NCI-H510A (cell line): Measurements from ENCODE around the gene MAD1L1.
"Not testable (repeated sequence)": the region's sequence is repeated elsewhere in the genome, so short reads cannot be mapped to it uniquely, and the experiment has no call there.

Experiments
- DNase-seq: peaks from one replicate; lab custom pipeline; 2025; lab: John Stamatoyannopoulos, UW

MAD1L1 gene

DNA sequence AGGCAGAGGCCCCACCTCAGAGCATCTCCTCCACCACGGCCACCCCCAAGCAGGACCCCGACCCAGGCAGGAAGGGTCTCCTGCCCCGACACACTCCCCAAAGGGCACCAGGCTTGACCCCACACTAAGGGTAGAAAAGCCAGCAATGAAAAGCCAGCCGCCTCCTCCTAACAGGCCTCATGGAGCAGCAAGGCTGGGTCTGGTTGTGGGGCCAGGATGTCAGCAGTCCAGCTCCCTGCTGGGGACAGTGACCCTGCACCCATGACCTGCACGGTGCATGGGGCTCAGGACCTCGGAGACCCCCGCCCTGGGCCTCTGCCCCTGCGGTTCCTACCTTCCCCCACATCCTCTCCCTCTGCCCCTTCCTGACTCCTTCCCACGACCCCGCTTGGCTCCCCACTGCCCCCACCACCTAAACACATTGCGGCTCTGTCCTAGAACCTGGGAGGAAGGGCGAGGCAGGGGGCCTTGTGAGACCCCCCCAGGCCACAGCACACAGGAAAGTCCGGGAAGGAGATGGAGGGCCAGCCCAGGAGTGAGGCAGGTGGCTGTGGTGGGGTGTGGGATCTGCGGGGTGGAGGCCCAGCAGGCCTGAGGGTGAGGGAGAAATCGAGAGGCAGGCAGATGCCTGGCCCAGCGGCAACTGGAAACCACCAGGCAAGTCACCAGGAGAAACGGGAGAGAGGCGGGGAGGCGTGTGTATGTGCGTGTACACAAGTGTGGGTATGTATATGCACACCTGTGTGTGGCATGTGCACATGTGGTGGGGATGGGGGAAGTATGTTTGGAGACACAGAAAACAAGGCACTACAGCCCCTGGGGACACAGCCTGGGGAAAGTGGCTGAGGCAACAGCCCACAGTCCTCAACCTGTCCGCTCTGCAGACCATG lies 229.9 kb downstream of the MAD1L1 start:
- no peak for DNase-seq

DNA sequence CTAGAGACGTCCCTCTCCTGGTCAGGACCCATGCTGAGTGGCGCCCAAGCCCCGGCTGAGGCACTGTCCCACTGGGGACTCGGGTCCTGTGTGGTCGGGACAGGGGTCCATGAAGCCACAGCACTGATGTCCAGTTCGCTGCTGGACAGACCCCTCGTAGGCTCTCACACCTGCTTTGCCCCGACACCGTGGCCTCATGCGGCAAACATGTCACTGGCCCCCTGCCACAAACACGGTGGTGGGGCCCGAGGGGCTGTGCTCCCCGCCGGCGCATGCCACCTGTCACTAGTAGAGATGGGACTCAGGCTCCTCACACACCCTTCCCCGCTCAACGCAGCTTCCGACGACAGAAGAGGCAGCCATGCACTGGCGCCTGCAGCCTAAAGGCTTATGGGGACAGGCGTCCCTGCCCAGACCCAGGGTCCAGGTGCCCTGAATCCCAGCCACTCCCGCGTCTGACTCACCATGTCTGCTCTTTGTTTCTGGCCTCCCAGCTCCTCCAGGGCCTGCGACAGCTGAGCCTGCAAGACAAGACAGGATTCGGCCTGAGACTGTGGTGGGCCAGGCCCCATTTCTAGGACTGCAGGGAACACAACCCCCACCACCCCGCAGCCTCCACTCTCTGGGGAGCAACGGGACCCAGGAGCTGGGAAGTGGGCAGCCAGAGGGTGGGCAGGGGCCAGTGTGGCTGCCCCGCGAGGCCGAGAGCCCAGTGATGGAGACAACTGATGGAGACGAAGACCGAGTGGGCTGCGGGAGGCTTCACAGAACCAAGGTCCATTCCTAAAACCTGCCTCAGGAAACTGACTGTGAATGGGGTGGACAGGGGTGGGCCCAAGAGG lies 230.9 kb downstream of the MAD1L1 start:
- DNase-seq = no peak

DNA sequence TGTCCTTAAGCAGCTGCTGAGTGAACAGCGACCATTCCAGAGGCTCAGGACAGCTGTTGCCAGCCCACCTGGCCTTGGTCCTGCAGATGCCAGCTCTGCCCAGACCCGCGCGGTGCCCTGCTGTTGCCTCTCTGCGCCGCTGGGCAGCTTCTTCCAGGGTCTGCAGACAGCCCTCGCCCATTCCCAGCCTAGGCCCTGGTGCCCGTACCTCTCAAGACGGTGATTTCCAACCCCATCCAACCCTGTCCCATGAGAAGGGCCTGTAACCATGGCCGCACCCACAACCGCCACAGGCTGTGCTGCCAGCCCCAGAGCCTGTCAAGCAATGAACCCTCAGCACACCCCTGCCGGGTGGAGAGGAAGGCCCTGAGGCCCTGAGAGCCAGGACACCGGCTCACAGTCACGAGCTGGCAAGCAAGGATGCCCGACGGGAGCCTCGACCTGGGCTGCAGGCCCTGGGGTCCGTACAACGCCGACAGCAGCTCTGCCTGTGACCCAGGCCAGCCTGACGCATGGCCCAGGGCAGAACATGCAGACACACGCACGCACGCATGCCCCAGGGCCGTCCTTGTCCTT lies 231.9 kb downstream of the MAD1L1 start:
- DNase-seq = no peak

DNA sequence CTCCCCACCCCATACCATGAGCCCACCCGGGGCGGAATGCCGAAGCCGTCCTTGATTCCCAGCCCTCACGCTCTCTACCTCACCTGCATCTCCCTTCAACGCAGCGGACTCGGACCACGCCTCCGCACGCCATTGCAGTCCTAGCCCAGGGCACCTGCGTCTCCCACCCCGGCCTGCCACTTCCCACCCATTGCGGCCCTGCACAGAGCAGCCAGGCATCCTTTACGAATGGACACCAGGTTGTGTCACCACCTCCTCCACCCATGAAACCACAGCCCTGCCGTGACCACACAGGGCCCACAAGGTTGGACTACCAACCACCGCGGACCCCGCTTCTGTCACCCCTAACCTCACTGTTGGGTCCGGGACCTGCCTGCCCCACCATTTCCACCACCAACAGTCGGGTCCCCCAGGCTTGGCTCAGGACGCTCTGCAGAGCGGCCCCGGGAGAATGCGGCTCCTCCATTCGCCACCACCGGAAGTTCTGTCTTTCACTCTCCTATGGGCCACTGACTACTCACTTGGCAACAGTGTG lies 232.5 kb downstream of the MAD1L1 start:
- DNase-seq = no peak

DNA sequence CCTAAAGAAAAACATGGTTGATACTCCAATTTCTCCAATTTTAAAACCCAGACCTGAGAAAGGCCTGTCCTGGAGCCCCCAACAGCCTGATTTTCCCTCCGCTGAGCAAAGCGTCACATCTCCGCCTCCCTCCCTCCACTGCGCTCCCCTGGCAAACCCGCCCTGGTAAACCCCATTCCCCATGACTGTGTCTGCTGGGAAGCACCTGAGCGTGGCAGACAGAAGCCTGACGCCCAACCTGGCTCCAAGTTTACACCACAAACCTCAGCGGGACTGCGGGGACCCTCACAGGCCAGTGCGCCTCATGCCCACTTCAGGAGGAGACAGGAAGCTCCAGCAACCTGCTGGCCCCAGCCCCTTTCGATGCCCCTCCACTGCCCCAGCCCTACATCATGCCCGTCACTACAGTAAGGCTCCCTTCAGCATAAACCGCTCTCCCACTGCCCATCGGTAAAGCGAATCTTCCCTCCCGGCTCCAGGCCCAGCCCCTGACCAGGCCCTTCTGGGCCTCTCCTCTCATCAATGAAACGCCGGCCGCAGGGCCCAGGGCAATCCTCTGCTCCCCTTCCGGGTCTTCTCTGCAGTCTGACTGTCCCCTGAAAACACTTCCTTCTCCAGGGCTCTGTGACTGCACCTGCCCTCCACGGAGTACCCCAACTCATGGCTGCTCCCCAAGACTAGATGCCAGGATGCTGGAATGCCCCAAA lies 233.3 kb downstream of the MAD1L1 start:
- DNase-seq = no peak

DNA sequence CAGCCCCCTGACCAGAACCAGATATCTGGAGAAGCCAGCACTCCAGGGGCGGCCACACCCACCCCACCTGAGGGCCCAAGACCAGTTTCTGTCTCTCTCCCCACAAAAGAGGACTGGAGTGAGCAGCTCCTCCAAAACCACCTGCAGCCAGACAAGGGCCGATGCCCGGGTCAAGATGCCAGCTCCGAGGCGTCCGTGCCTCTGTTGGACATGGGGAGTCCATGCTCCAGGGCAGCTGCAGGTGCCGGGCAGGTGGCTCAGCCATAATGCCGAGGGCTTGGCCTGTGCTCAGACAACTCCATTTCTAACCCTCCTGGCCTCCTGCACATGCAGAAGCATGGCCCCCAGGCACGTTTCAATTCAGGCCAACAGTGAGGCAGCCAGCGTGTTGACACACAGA lies 234.6 kb downstream of the MAD1L1 start:
- DNase-seq = no peak

DNA sequence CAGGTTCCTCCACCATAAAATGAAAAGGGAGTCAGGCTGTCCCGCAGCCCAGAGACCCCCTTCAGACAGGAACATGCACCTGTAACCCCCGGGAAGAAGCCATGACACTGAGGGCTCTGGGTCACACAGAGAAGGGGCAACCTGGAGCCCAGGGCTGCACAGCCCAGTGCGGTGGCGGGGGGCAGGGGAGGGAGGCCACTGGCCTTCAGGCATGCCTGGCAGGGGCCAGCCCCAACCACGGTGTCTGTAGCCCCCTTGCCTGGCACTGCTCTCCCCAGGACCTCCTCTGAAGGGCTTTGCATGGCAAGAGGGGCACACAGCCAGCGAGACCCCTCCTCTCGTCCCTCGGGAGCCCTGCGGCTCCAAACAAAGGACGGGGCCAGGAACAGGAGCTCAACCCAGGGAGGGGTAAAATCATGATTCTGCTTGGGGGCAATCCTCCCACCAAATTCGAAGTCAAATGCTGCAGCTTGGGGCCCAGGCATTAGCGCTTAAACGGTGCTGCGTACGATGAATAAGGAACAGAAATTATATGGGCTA lies 235.1 kb downstream of the MAD1L1 start:
- DNase-seq = no peak

DNA sequence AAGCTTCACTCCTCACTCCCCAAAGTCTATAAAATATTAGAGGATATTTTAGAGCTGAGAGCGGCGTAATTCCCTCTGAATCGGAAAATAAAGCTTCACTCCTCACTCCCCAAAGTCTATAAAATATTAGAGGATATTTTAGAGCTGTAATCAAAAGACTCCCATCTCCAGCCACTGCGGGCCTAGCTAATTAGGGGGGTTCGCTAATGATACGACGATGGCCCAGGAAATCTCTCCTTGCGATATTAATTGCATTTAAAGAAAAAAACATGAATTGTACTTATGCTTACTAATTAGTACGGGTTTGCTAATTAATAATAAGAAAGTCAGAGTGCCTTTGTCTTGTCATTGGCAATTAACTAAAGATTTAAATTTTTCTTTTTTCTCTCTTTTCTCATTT lies 235.9 kb downstream of the MAD1L1 start:
- no peak for DNase-seq

DNA sequence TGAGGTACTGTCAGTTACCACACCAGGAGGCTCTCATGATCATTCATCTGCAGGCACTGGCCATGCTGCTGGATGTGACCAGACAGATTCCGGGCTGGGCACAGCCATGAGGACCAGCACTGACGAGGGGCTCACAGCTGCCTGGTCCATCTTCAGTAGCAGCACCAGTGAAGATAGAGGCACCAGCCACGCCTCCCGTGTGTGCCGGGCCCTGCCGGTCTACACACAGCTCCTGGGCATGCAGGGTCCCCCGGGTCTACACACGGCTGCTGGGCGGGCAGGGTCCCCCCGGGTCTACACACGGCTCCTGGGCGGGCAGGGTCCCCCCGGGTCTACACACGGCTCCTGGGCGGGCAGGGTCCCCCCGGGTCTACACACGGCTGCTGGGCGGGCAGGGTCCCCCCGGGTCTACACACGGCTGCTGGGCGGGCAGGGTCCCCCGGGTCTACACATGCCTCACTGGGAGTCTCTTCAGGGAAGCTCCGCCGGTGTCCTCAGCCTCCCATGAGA lies 236.8 kb downstream of the MAD1L1 start:
- DNase-seq = not testable (repeated sequence)

DNA sequence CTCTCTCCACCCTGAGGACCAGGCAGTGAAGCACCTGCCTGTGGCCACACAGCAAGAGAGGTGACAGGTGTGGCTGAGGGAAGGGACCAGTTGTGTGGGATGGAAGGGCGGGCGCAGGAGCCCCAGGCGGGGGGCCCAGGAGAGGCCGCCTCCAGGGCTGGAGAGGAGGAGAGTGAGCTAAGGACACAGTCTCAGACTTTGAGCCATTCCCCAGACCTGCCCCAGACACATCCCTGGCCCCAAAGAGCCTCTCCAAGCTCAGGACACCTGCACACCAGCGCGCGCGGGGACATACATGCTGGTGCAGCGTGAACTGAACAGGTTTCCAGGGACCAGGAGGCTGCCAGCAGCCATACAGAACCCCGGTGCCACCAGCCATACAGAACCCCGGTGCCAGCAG lies 237.3 kb downstream of the MAD1L1 start:
- DNase-seq = peak; percentile 87

DNA sequence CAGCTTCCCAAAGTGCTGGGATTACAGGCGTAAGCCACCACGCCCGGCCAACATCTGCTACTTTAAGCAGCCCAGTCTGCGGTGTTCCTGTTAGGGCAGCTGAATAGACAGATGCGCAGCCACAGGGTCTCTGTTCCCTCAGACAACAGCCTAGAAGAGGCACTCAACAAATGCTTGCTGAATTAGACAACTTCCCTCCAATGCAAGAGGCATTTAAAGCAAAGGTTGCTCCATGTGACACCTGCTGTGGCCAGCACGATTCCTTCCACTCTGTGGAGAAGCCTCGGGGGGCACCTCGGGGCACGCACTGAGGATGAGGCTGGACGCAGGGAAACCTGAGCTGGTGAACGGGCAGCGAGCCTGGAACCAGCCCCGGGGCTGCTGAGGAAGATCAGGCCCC lies 237.8 kb downstream of the MAD1L1 start:
- peak; percentile 94 for DNase-seq

DNA sequence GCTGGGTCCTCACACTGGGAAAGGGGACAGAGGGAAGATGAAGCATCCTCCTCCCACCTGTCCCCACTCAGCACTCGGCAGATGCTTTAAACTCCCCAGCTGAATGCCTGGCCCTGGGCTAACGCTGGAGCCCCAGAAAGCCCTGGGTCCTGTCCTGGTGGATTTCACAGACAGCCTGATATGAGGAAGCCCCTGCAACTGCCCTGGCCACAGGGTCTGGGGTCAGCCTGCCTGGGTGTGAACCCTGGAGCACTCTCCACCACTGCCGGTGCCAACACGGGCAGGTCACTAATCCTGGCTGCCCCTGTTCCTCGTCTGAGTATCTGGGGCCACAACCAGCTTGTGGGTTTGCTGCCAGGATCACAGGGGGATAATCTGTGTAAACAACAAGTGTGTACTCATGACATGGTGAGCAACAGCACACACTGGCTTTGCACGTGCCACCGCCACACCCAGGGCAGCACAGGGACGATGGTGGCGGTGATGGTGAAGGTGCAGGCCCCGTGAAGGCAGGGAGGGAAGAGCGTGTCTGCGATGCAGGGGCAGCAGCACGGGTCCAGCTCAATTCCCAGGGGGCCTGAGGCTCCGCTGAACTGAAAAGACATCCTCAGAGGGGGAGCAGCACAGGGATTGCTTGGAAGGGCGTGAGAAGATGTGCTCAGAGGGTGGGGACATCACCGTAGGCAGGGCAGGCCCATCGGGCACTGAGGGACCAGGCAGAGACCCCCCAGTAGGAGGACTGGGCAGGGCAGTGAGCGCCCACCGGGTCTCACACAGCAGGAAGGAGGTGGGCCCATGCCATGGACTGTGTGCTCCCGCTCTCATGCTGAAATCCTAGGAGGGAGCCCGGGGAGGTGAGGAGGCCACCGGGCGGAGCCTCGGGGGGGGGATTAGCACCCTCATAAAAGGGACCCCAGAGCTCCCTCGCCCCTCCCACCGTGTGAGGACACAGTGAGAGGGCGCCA lies 238.7 kb downstream of the MAD1L1 start:
- DNase-seq = no peak

DNA sequence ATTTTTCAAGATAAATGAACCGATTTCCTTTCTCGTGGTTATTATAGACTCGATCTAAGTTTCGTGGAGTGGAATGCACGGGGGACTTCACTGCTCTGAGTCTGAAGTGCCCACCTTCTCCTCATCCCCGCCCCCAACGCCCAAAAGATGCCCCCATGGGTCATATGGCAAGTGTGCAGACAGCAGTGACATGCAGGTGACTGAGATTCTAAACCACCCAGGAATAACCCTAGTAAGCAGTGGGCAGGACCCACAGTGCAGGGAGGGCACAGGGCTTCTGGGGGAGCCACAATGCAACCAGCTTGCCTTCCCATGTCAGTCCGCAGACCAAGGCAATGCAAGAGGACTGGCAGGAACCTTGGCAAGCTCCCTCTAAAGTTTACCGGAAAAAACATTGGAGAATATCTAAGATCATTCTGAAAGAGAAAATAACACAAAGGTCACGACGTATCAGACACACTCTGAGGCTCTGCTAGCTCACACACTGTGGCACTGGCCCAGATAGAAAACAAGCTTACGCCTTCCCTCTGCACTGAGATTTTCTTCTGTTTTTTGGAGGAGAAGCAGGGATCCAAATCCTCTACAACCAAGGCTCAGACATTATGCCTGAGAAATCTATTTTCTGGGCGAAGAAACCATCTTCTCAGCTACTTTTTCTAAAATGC lies 239.6 kb downstream of the MAD1L1 start:
- DNase-seq = no peak

DNA sequence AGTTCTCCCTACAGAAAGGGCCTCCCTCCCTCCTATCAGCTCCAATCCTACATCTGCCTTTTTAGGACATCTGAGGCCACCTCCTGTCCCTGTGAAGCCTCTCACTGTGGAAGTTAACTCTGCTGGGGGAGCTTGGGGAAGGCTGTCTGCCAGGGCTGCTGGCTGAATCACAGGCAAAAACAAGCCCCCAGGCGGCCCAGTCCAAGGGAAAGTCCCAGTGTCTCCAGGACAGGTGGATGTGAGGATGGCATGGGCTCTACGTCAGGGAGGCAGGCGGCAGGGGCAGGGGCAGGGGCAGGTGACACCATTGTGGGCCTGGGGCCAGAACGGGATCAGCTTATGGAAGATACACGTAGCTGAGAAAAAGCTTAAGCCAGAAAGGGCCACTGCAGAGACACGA lies 240.2 kb downstream of the MAD1L1 start:
- DNase-seq = no peak

DNA sequence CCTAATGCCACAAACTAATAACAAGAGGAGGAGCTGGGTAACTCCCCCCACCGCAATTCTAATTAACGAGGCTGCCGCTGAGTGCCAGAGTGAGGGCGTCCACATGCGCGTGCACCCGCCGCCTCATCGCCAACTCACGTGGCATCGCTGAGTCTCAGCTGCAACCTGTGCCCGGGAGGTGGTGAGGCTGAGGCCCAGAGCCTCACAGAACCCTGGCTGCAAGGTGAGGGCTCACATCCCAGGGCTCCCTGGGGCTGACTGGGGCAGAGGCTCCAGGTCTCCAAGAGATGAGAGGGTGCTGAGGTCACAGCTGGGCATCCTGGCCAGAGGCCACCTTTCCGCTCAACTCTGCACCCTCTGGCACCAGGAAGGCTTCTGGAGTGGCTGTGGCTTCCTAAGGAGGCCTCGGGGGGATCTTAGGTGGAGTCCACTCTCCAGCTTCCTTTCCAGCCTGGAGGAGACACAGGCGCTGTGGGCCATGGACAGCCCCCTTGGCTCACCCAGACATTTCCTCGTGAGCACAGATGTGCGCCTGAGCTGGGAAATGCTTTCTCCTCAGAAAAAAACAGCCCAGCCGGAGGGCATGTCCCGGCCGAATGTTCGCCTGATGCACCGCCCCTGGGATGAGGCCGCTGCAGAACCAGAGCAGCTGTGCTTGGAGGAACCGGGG lies 242.6 kb downstream of the MAD1L1 start:
- DNase-seq = no peak

DNA sequence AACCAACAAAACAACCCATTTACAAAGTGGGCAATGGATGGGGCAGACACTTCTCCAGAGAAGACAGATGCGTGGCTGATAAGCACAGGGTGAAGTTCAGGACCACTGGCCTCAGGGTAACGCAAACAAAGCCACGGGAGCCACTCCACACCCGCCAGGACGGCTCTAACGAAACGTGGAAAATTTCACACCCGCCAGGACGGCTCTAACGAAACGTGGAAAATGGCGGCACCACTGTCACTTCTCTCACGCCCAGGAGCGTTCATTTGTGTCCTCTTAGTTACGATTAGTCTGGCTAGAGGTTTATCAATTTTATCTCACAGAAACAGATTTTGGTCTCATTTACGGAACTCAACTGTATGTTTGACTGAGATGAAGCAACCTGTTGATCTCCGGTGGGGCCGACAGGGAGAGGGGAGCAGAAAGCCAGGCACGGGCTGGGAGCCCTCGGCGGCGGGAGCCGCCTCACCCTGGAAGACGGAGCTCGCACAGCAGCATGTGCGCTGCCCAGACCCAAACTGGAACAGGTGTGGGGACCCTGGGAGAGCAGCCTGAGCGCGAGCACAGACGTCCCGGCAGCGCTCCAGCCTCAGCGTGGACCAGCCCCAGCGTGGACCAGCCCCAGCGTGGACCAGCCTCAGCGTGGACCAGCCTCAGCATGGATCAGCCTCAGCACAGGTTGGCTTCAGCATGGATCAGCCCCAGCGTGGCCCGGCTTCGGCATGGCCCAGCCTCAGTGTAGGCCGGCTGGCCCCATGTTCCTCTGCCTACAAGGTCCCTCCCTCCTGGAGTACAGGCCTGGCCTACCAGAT lies 243.5 kb downstream of the MAD1L1 start:
- DNase-seq = no peak

DNA sequence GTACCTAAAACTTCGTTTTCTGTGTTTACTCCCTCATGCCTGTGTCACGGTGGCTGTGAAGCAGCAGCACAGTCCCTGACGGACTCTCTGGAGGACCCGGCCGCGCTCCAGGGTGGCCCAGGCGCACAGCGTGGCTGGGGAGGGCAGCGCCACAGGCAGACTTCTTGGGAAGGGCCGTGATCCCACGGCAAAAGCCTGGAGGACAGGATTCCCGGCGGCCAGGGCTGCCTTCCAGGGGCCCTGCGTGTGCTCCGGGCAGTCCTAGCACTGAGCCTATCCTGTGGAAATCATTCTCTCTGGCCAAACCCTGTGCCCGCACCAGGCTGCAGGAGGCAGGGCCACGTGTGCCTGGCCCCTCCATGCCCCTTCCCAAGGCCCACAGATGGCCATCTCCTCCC lies 244.2 kb downstream of the MAD1L1 start:
- no peak for DNase-seq
